BLaER1 (cell line): Measurements from ENCODE around the gene MPP2.

Experiments
- H3K27ac ChIP-seq: shearing (Covaris generic); formaldehyde crosslinking; 2 replicates; pipeline ENCODE4 v1.8.1; 2022
- H3K27me3 ChIP-seq: shearing (Covaris generic); formaldehyde crosslinking; 2 replicates; pipeline ENCODE4 v1.8.1; 2022
- H3K36me3 ChIP-seq: shearing (Covaris generic); formaldehyde crosslinking; 2 replicates; pipeline ENCODE4 v1.8.1; 2022
- H3K4me1 ChIP-seq: shearing (Covaris generic); formaldehyde crosslinking; 2 replicates; pipeline ENCODE4 v1.8.1; 2022
- H3K4me2 ChIP-seq: shearing (Covaris generic); formaldehyde crosslinking; 2 replicates; pipeline ENCODE4 v1.8.1; 2022
- H3K4me3 ChIP-seq: shearing (Covaris generic); formaldehyde crosslinking; 2 replicates; pipeline ENCODE4 v1.8.1; 2022
- H3K9ac ChIP-seq: shearing (Covaris generic); formaldehyde crosslinking; 2 replicates; pipeline ENCODE4 v1.8.1; 2022
- H3K9me3 ChIP-seq: shearing (Covaris generic); formaldehyde crosslinking; 2 replicates; pipeline ENCODE4 v1.8.1; 2022
- H4K20me1 ChIP-seq: shearing (Covaris generic); formaldehyde crosslinking; 2 replicates; pipeline ENCODE4 v1.8.1; 2022
- Cebpa-rat ChIP-seq: shearing (Covaris generic); IDR thresholded peaks from 2 replicates; pipeline ENCODE4 v1.8.1; 2022

The MPP2 gene

GRCh38 chr17:43891851-43892646, 15.3 kb downstream of the MPP2 start:
- TF ChIP-seq Cebpa-rat: no peak
- Histone ChIP-seq H3K27ac (no peak overlapping the region), H3K4me2 (no peak overlapping the region), H3K4me3 (no peak overlapping the region), H4K20me1 (no peaks in the 10 kb centered on the region), H3K36me3 (no peaks in the 10 kb centered on the region), H3K9me3 (no peaks in the 10 kb centered on the region), H3K27me3 (no peaks in the 10 kb centered on the region), H3K9ac (no peak overlapping the region), H3K4me1 (no peaks in the 10 kb centered on the region)

GRCh38 chr17:43890240-43890639, 17.1 kb downstream of the MPP2 start:
- no peaks in the 10 kb centered on the region for H3K36me3 ChIP-seq

GRCh38 chr17:43888548-43888947, 18.8 kb downstream of the MPP2 start:
- Histone ChIP-seq H3K9ac (no peak overlapping the region), H3K27me3 (no peaks in the 10 kb centered on the region), H3K4me3 (no peak overlapping the region), H3K27ac (no peak overlapping the region), H3K9me3 (no peaks in the 10 kb centered on the region), H3K4me1 (no peaks in the 10 kb centered on the region), H3K4me2 (no peak overlapping the region), H3K36me3 (no peaks in the 10 kb centered on the region), H4K20me1 (no peaks in the 10 kb centered on the region)
- TF ChIP-seq Cebpa-rat: no peak

More at GRCh38 chr17:43890240-43890639, 17.1 kb downstream of the MPP2 start:
- Histone ChIP-seq H3K4me2 (no peak overlapping the region), H4K20me1 (no peaks in the 10 kb centered on the region), H3K9ac (no peak overlapping the region), H3K27me3 (no peaks in the 10 kb centered on the region), H3K4me3 (no peak overlapping the region), H3K4me1 (no peaks in the 10 kb centered on the region), H3K27ac (no peak overlapping the region), H3K9me3 (no peaks in the 10 kb centered on the region)
- TF ChIP-seq Cebpa-rat: no peak

- H3K27ac ChIP-seq: no peak overlapping the region
- no peak overlapping the region for H3K4me3 ChIP-seq
- no peaks in the 10 kb centered on the region for H4K20me1 ChIP-seq
- H3K27me3 ChIP-seq: no peaks in the 10 kb centered on the region
- no peak overlapping the region for H3K9ac ChIP-seq
- no peaks in the 10 kb centered on the region for H3K9me3 ChIP-seq
- H3K36me3 ChIP-seq: no peaks in the 10 kb centered on the region
- H3K4me2 ChIP-seq: no peak overlapping the region
- TF ChIP-seq Cebpa-rat: no peak
- H3K4me1 ChIP-seq: no peaks in the 10 kb centered on the region
Measured at GRCh38 chr17:43882761-43883415, 24.4 kb downstream of the MPP2 start.

- H3K9me3 ChIP-seq: no peaks in the 10 kb centered on the region
- no peak overlapping the region for H3K27ac ChIP-seq
- H3K4me1 ChIP-seq: no peaks in the 10 kb centered on the region
- no peak overlapping the region for H3K9ac ChIP-seq
- H3K27me3 ChIP-seq: no peaks in the 10 kb centered on the region
- no peak overlapping the region for H3K4me3 ChIP-seq
- no peaks in the 10 kb centered on the region for H3K36me3 ChIP-seq
- no peak overlapping the region for H3K4me2 ChIP-seq
- no peak for TF ChIP-seq Cebpa-rat
- no peaks in the 10 kb centered on the region for H4K20me1 ChIP-seq
Measured at GRCh38 chr17:43881758-43882505, 25.4 kb downstream of the MPP2 start.

GRCh38 chr17:43881181-43881580, 26.2 kb downstream of the MPP2 start:
- Histone ChIP-seq H3K27me3 (no peaks in the 10 kb centered on the region), H3K36me3 (no peaks in the 10 kb centered on the region), H3K4me3 (no peak overlapping the region), H4K20me1 (no peaks in the 10 kb centered on the region), H3K4me1 (no peaks in the 10 kb centered on the region), H3K27ac (no peak overlapping the region), H3K4me2 (no peak overlapping the region), H3K9ac (no peak overlapping the region), H3K9me3 (no peaks in the 10 kb centered on the region)
- TF ChIP-seq Cebpa-rat: no peak

- Histone ChIP-seq H4K20me1 (no peaks in the 10 kb centered on the region), H3K4me2 (no peak overlapping the region), H3K4me1 (no peaks in the 10 kb centered on the region), H3K27me3 (no peaks in the 10 kb centered on the region), H3K4me3 (no peak overlapping the region), H3K9me3 (no peaks in the 10 kb centered on the region), H3K36me3 (no peaks in the 10 kb centered on the region), H3K27ac (no peak overlapping the region), H3K9ac (no peak overlapping the region)
- no peak for TF ChIP-seq Cebpa-rat
Measured at GRCh38 chr17:43880420-43880991, 26.8 kb downstream of the MPP2 start.

GRCh38 chr17:43879723-43880419, 27.5 kb downstream of the MPP2 start:
- Histone ChIP-seq H3K9ac (no peak overlapping the region), H3K27ac (no peak overlapping the region), H3K4me2 (no peak overlapping the region), H3K4me3 (no peak overlapping the region), H3K4me1 (no peaks in the 10 kb centered on the region), H4K20me1 (no peaks in the 10 kb centered on the region), H3K9me3 (no peaks in the 10 kb centered on the region), H3K36me3 (no peaks in the 10 kb centered on the region), H3K27me3 (no peaks in the 10 kb centered on the region)
- no peak for TF ChIP-seq Cebpa-rat
